Osteoblast (primary cell): ENCODE data around the gene EPHB2. TPM values are rescaled to one million over a fixed set of nuclear protein-coding genes. Genes with fewer than 3 reads are reported as not detected.

Source experiments
- DNase-seq: peaks from one replicate; pipeline ENCODE4 v3.0.0; 2011; ENCODE audit warnings: low spot score, mixed read lengths; ENCODE audit not compliant: insufficient read length; ENCODE audit errors: missing footprints
- H2AFZ ChIP-seq: 2 replicates; pipeline ENCODE4 v1.6.0; 2011; ENCODE audit warnings: mild to moderate bottlenecking, low read length
- H3K27ac ChIP-seq: 2 replicates; pipeline ENCODE4 v1.5.1; 2011; ENCODE audit warnings: mild to moderate bottlenecking, low read depth, low read length, moderate library complexity
- H3K27me3 ChIP-seq: 2 replicates; pipeline ENCODE4 v1.6.0; 2012; ENCODE audit warnings: mild to moderate bottlenecking, control low read depth, inconsistent platforms, low read length, moderate library complexity; ENCODE audit not compliant: insufficient read depth
- H3K36me3 ChIP-seq: 2 replicates; pipeline ENCODE4 v1.5.1; 2011; ENCODE audit warnings: mild to moderate bottlenecking, low read length, control low read depth, moderate library complexity; ENCODE audit not compliant: insufficient read depth
- H3K4me1 ChIP-seq: 2 replicates; pipeline ENCODE4 v1.5.1; 2011; ENCODE audit warnings: mild to moderate bottlenecking, low read length, control low read depth, moderate library complexity; ENCODE audit not compliant: insufficient read depth
- H3K4me2 ChIP-seq: 2 replicates; pipeline ENCODE4 v1.6.0; 2011; ENCODE audit warnings: mild to moderate bottlenecking, low read length; ENCODE audit not compliant: insufficient read depth
- H3K4me3 ChIP-seq: fragments of 200-600 bp; sonication (generic); 3 replicates; pipeline ENCODE4 v1.5.1; 2012; ENCODE audit warnings: mild to moderate bottlenecking, low read length, inconsistent platforms; ENCODE audit not compliant: insufficient read depth
- H3K79me2 ChIP-seq: 2 replicates; pipeline ENCODE4 v1.6.0; 2012; ENCODE audit warnings: mild to moderate bottlenecking, low read length, control low read depth, inconsistent platforms; ENCODE audit not compliant: insufficient read depth
- H3K9me3 ChIP-seq: 2 replicates; pipeline ENCODE4 v1.5.1; 2011; ENCODE audit warnings: low read depth, low read length, control low read depth
- H4K20me1 ChIP-seq: 2 replicates; pipeline ENCODE4 v1.6.0; 2012; ENCODE audit warnings: mild to moderate bottlenecking, low read length, control low read depth; ENCODE audit not compliant: insufficient read depth
- CTCF ChIP-seq: IDR thresholded peaks from 2 replicates; pipeline ENCODE4 v1.5.1; 2011; ENCODE audit warnings: mild to moderate bottlenecking, low read depth, low read length, moderate library complexity; ENCODE audit errors: extremely low read depth
- total RNA-seq: library from RNA; depleted of rRNA; stranded (reverse); fragments of >200 nt; gene quantifications from 2 replicates; pipeline ENCODE4 v1.2.3, GENCODE V29; 2012

EPHB2 gene
- total RNA-seq, 1 donor, result 8.7 TPM

GRCh38 chr1:22790232-22791008, 79.8 kb downstream of the EPHB2 start:
- H4K20me1 ChIP-seq, result no peaks in the 10 kb centered on the region
- no peaks in the 10 kb centered on the region for H3K36me3 ChIP-seq
- no peak for DNase-seq
- no peak overlapping the region for H3K4me3 ChIP-seq
- TF ChIP-seq CTCF, result no peak
- no peak overlapping the region for H3K27ac ChIP-seq
- H3K4me1 ChIP-seq, result no peaks in the 10 kb centered on the region
- H2AFZ ChIP-seq, result no peak overlapping the region
- H3K79me2 ChIP-seq, result no peaks in the 10 kb centered on the region
- no peaks in the 10 kb centered on the region for H3K27me3 ChIP-seq
- H3K9me3 ChIP-seq, result no peaks in the 10 kb centered on the region
- H3K4me2 ChIP-seq, result no peak overlapping the region

GRCh38 chr1:22791831-22792347, 81.2 kb downstream of the EPHB2 start:
- Histone ChIP-seq H3K4me2 (no peak overlapping the region), H2AFZ (no peak overlapping the region), H3K9me3 (no peaks in the 10 kb centered on the region), H3K79me2 (no peaks in the 10 kb centered on the region), H3K4me3 (no peak overlapping the region), H4K20me1 (no peaks in the 10 kb centered on the region), H3K27me3 (no peaks in the 10 kb centered on the region), H3K27ac (no peak overlapping the region), H3K4me1 (peaks cover 3% of the 10 kb centered on the region), H3K36me3 (no peaks in the 10 kb centered on the region)
- DNase-seq, result no peak
- TF ChIP-seq CTCF, result no peak

- no peak for TF ChIP-seq CTCF
- Histone ChIP-seq H3K9me3 (no peaks in the 10 kb centered on the region), H2AFZ (no peak overlapping the region), H3K27ac (no peak overlapping the region), H4K20me1 (no peaks in the 10 kb centered on the region), H3K4me2 (no peak overlapping the region), H3K4me1 (peaks cover 5% of the 10 kb centered on the region), H3K27me3 (no peaks in the 10 kb centered on the region), H3K36me3 (no peaks in the 10 kb centered on the region), H3K4me3 (no peak overlapping the region), H3K79me2 (no peaks in the 10 kb centered on the region)
- DNase-seq, result no peak
Measured at GRCh38 chr1:22792396-22793160, 81.9 kb downstream of the EPHB2 start.

GRCh38 chr1:22793647-22794046, 83.0 kb downstream of the EPHB2 start:
- Histone ChIP-seq H4K20me1 (no peaks in the 10 kb centered on the region), H3K27ac (no peak overlapping the region), H2AFZ (no peak overlapping the region), H3K4me3 (no peak overlapping the region), H3K36me3 (no peaks in the 10 kb centered on the region), H3K79me2 (no peaks in the 10 kb centered on the region), H3K4me2 (no peak overlapping the region), H3K9me3 (no peaks in the 10 kb centered on the region), H3K4me1 (peaks cover 5% of the 10 kb centered on the region), H3K27me3 (no peaks in the 10 kb centered on the region)
- TF ChIP-seq CTCF, result no peak
- no peak for DNase-seq
